ENCODE results near the gene GOLGA1.
"Not testable (repeated sequence)": the region's sequence is repeated elsewhere in the genome, so short reads cannot be mapped to it uniquely, and the experiment has no call there.

The GOLGA1 gene

GRCh38 chr9:124858330-124859046 lies 82.4 kb downstream of the GOLGA1 start:
- no peak for DNase-seq (ENCODE audit: low read depth)

- DNase-seq (ENCODE audit: low read depth): no peak
Measured at GRCh38 chr9:124857533-124858162, 83.2 kb downstream of the GOLGA1 start.

- DNase-seq (ENCODE audit: low read depth): peak; percentile 36
Measured at GRCh38 chr9:124855944-124856765, 84.7 kb downstream of the GOLGA1 start.

GRCh38 chr9:124855566-124855943 lies 85.3 kb downstream of the GOLGA1 start:
- DNase-seq (ENCODE audit: low read depth): no peak

- DNase-seq (ENCODE audit: low read depth): no peak
Measured at GRCh38 chr9:124854822-124855221, 86.1 kb downstream of the GOLGA1 start.

GRCh38 chr9:124854161-124854560 lies 86.7 kb downstream of the GOLGA1 start:
- DNase-seq (ENCODE audit: low read depth): no peak

- DNase-seq (ENCODE audit: low read depth): no peak
Measured at GRCh38 chr9:124853605-124854143, 87.2 kb downstream of the GOLGA1 start.

GRCh38 chr9:124852829-124853531 lies 87.9 kb downstream of the GOLGA1 start, which contains the start of gene WDR38:
WDR38 (plus strand) TSS chr9:124853460; CDS start chr9:124853532, 72 bp downstream.
- peak; percentile 82 for DNase-seq (ENCODE audit: low read depth)

- no peak for DNase-seq (ENCODE audit: low read depth)
Measured at GRCh38 chr9:124852121-124852828, 88.6 kb downstream of the GOLGA1 start.

GRCh38 chr9:124849801-124850200 lies 91.1 kb downstream of the GOLGA1 start:
- peak; percentile 84 for DNase-seq (ENCODE audit: low read depth)

- DNase-seq (ENCODE audit: low read depth): no peak
Measured at GRCh38 chr9:124846969-124847368, 93.9 kb downstream of the GOLGA1 start.

GRCh38 chr9:124846467-124846866 lies 94.4 kb downstream of the GOLGA1 start:
- not testable (repeated sequence) for DNase-seq (ENCODE audit: low read depth)

- no peak for DNase-seq (ENCODE audit: low read depth)
Measured at GRCh38 chr9:124844291-124844690, 96.6 kb downstream of the GOLGA1 start.

GRCh38 chr9:124843456-124844034 lies 97.3 kb downstream of the GOLGA1 start:
- no peak for DNase-seq (ENCODE audit: low read depth)

- DNase-seq (ENCODE audit: low read depth): no peak
Measured at GRCh38 chr9:124841075-124841821, 99.6 kb downstream of the GOLGA1 start.

- DNase-seq (ENCODE audit: low read depth): no peak
Measured at GRCh38 chr9:124840300-124840833, 100.5 kb downstream of the GOLGA1 start.

GRCh38 chr9:124839612-124840299 lies 101.1 kb downstream of the GOLGA1 start:
- peak; percentile 38 for DNase-seq (ENCODE audit: low read depth)

GRCh38 chr9:124838567-124839275 lies 102.2 kb downstream of the GOLGA1 start:
- not testable (repeated sequence) for DNase-seq (ENCODE audit: low read depth)
